Loucy (cell line): ENCODE results near the gene EHF.

Experiments
- H2AFZ ChIP-seq: fragments of 200-600 bp; sonication (generic); 2 replicates; pipeline ENCODE4 v1.6.0; 2016; ENCODE audit warnings: antibody characterized with exemption, mild to moderate bottlenecking, low read length, moderate library complexity
- H3F3A ChIP-seq: fragments of 200-600 bp; 2 replicates; pipeline ENCODE4 v1.6.0; 2016; ENCODE audit warnings: antibody characterized with exemption, low read depth, mild to moderate bottlenecking
- H3K27me3 ChIP-seq: fragments of 200-600 bp; sonication (generic); 2 replicates; pipeline ENCODE4 v1.6.1; 2014; ENCODE audit warnings: low read length, mild to moderate bottlenecking; ENCODE audit not compliant: insufficient read depth, poor library complexity, severe bottlenecking
- H3K36me3 ChIP-seq: fragments of 200-600 bp; sonication (generic); 2 replicates; pipeline ENCODE4 v1.6.1; 2016; ENCODE audit warnings: low read length; ENCODE audit not compliant: insufficient read depth
- H3K4me1 ChIP-seq: fragments of 200-600 bp; sonication (generic); 2 replicates; pipeline ENCODE4 v1.5.1; 2014; ENCODE audit warnings: low read length, mild to moderate bottlenecking; ENCODE audit not compliant: insufficient read depth, poor library complexity, severe bottlenecking
- H3K4me2 ChIP-seq: fragments of 200-600 bp; sonication (generic); 2 replicates; pipeline ENCODE4 v1.6.0; 2014; ENCODE audit warnings: antibody characterized with exemption, low read length, low read depth, mild to moderate bottlenecking; ENCODE audit not compliant: poor library complexity, severe bottlenecking
- H3K4me3 ChIP-seq: fragments of 200-600 bp; sonication (generic); 2 replicates; pipeline ENCODE4 v1.5.1; 2014; ENCODE audit warnings: low read length, mild to moderate bottlenecking, mixed read lengths; ENCODE audit not compliant: poor library complexity, severe bottlenecking
- H3K79me2 ChIP-seq: fragments of 200-600 bp; sonication (generic); 2 replicates; pipeline ENCODE4 v1.6.1; 2014; ENCODE audit warnings: low read length; ENCODE audit not compliant: insufficient read depth
- H3K9ac ChIP-seq: fragments of 200-600 bp; sonication (generic); 2 replicates; pipeline ENCODE4 v1.6.0; 2014; ENCODE audit warnings: mild to moderate bottlenecking, low read depth, low read length, moderate library complexity; ENCODE audit not compliant: poor library complexity, severe bottlenecking
- H3K9me2 ChIP-seq: fragments of 200-600 bp; sonication (generic); replicated peaks from 2 replicates; pipeline ENCODE4 v1.6.1; 2016; ENCODE audit warnings: low read depth, low read length, mixed read lengths
- H3K9me3 ChIP-seq: fragments of 200-600 bp; sonication (generic); 2 replicates; pipeline ENCODE4 v1.6.1; 2014; ENCODE audit warnings: mild to moderate bottlenecking, antibody characterized with exemption, low read length, low read depth; ENCODE audit not compliant: insufficient read depth
- H4K20me1 ChIP-seq: fragments of 200-600 bp; sonication (generic); 2 replicates; pipeline ENCODE4 v1.6.0; 2014; ENCODE audit warnings: antibody characterized with exemption, low read length, mild to moderate bottlenecking; ENCODE audit not compliant: insufficient read depth, poor library complexity, severe bottlenecking
- EZH2phosphoT487 ChIP-seq: fragments of 200-600 bp; IDR thresholded peaks from 2 replicates; pipeline ENCODE4 v1.6.1; 2018; ENCODE audit warnings: antibody characterized with exemption, mild to moderate bottlenecking, moderate library complexity, borderline replicate concordance
- TF ChIP-seq, protein P1 (sequence below): fragments of 200-600 bp; sonication (generic); conservative IDR thresholded peaks from 2 replicates; pipeline ENCODE4 v1.5.1; 2014; ENCODE audit warnings: mild to moderate bottlenecking, antibody characterized with exemption, low read length

EHF gene

DNA sequence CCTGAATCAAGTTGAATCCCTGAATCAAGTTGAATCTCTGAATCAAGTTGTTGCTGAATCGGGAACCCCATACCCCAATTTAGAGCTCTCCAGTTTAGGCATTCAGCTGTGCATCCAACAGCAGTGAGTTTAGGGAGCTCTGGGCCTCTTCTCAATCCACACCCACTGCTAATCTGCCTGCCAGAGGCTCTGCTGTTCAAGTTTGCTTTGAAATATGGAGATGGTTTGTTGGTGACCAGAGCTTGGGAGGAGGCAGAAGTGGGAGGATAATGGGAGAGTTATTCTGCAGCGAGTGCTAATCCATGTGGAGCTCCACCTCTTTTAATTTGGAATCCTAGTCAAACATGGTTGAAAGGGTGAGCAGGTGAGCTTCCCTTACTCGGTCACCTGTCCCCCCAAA is 22.4 kb downstream of the EHF start:
- Histone ChIP-seq H2AFZ (no peak overlapping the region), H3K79me2 (no peaks in the 10 kb centered on the region)

DNA sequence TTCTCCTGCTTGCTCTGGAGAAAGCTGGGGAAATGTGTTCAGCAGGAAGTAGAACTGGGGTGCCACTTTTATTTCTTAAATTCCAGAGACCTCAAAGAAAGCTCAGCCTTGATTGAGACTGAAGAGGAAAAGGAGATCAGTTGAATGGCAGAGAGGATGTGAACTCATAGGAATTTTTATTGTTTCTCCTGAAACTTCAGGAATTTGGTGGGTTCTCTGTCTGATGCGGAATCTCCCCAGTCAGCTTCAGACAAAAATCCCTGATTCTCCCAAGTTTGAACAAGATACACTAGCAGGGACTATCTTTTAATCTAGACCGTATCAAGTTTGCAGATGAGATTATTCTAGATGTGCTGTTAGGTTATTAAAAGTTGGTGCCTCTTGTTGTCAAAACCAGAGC is 23.0 kb downstream of the EHF start:
- H3K9me3 ChIP-seq: no peaks in the 10 kb centered on the region
- H3K27me3 ChIP-seq: no peaks in the 10 kb centered on the region
- no peaks in the 10 kb centered on the region for H3K79me2 ChIP-seq
- H3K4me1 ChIP-seq: peaks cover 15% of the 10 kb centered on the region
- no peak overlapping the region for H3K4me3 ChIP-seq
- H3K36me3 ChIP-seq: no peaks in the 10 kb centered on the region
- H3K9me2 ChIP-seq: no peaks in the 10 kb centered on the region
- H3K9ac ChIP-seq: no peak overlapping the region
- no peak overlapping the region for H2AFZ ChIP-seq
- H3F3A ChIP-seq: no peaks in the 10 kb centered on the region
- TF ChIP-seq, protein P1, sequence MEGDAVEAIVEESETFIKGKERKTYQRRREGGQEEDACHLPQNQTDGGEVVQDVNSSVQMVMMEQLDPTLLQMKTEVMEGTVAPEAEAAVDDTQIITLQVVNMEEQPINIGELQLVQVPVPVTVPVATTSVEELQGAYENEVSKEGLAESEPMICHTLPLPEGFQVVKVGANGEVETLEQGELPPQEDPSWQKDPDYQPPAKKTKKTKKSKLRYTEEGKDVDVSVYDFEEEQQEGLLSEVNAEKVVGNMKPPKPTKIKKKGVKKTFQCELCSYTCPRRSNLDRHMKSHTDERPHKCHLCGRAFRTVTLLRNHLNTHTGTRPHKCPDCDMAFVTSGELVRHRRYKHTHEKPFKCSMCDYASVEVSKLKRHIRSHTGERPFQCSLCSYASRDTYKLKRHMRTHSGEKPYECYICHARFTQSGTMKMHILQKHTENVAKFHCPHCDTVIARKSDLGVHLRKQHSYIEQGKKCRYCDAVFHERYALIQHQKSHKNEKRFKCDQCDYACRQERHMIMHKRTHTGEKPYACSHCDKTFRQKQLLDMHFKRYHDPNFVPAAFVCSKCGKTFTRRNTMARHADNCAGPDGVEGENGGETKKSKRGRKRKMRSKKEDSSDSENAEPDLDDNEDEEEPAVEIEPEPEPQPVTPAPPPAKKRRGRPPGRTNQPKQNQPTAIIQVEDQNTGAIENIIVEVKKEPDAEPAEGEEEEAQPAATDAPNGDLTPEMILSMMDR: no peak
- TF ChIP-seq EZH2phosphoT487: no peak
- H4K20me1 ChIP-seq: no peaks in the 10 kb centered on the region
- no peak overlapping the region for H3K4me2 ChIP-seq

More for the DNA sequence above, 22.4 kb downstream of the EHF start:
- no peaks in the 10 kb centered on the region for H3K27me3 ChIP-seq
- H3K9me2 ChIP-seq: no peaks in the 10 kb centered on the region
- no peaks in the 10 kb centered on the region for H3K36me3 ChIP-seq
- no peaks in the 10 kb centered on the region for H3K9me3 ChIP-seq
- peaks cover 15% of the 10 kb centered on the region for H3K4me1 ChIP-seq
- TF ChIP-seq, protein P1: no peak
- TF ChIP-seq EZH2phosphoT487: no peak
- no peaks in the 10 kb centered on the region for H4K20me1 ChIP-seq
- H3F3A ChIP-seq: no peaks in the 10 kb centered on the region
- no peak overlapping the region for H3K4me3 ChIP-seq
- no peak overlapping the region for H3K4me2 ChIP-seq
- no peak overlapping the region for H3K9ac ChIP-seq

DNA sequence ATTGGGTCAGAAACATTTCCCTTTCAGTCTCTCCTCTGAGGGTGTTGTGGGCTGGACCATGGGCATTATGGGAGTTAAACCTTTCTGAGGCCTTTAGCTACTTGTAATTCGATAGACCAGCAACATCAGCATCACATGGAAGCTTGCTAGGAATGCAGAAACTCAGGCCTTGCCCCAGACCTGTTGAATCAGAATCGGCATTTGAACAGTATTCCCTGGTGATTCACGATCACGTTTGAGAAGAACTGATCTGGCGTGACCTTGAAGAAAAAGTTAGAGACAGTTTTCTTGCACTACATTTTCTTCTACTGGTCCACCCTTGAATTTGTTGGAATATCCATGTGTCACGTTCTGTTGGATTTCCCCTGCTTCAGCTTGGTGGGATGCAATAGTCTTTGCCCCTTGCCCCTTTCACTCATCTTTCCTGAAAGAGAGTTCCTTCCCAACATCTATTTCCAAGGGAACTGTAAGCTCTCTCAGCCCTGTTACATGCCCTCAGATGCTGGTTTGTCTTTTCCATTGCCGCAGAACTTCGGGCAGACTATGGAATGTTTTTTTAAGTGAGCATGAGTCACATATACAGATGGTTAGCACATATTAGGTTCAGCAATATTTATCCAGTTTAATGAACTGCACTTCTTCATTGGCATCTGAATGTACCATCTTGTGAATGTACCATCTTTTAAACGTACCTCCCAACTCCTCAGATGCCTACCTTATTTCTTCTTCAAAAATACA is 23.9 kb downstream of the EHF start:
- TF ChIP-seq, protein P1: no peak
- TF ChIP-seq EZH2phosphoT487: no peak
- no peaks in the 10 kb centered on the region for H3K9me3 ChIP-seq
- H3K27me3 ChIP-seq: no peaks in the 10 kb centered on the region
- no peak overlapping the region for H3K4me3 ChIP-seq
- peaks cover 12% of the 10 kb centered on the region for H3K4me1 ChIP-seq
- H3K9me2 ChIP-seq: no peaks in the 10 kb centered on the region
- no peak overlapping the region for H3K4me2 ChIP-seq
- no peak overlapping the region for H2AFZ ChIP-seq
- H3K36me3 ChIP-seq: no peaks in the 10 kb centered on the region
- H4K20me1 ChIP-seq: no peaks in the 10 kb centered on the region
- no peak overlapping the region for H3K9ac ChIP-seq
- no peaks in the 10 kb centered on the region for H3F3A ChIP-seq
- H3K79me2 ChIP-seq: no peaks in the 10 kb centered on the region
